Ectodermal cell (in vitro differentiated cells): Measurements from ENCODE around the gene LEFTY2.

Experiments used
- H3K27ac ChIP-seq: 2 replicates; pipeline ENCODE4 v1.7.0; 2013; ENCODE audit warnings: mild to moderate bottlenecking, low read depth, low read length; ENCODE audit not compliant: insufficient read depth, poor library complexity, severe bottlenecking
- H3K27me3 ChIP-seq: 2 replicates; pipeline ENCODE4 v1.7.0; 2013; ENCODE audit warnings: mild to moderate bottlenecking, low read length; ENCODE audit not compliant: insufficient read depth, control insufficient read depth, poor library complexity, severe bottlenecking
- H3K36me3 ChIP-seq: one replicate; pipeline ENCODE4 v1.7.0; 2013; ENCODE audit warnings: low read length; ENCODE audit not compliant: control insufficient read depth, insufficient read depth
- H3K4me1 ChIP-seq: one replicate; pipeline ENCODE4 v1.7.0; 2013; ENCODE audit warnings: low read length; ENCODE audit not compliant: control insufficient read depth, insufficient read depth
- H3K4me3 ChIP-seq: 2 replicates; pipeline ENCODE4 v1.7.0; 2013; ENCODE audit warnings: low read depth, low read length, control low read depth; ENCODE audit not compliant: insufficient read depth
- H3K9me3 ChIP-seq: 2 replicates; pipeline ENCODE4 v1.7.0; 2013; ENCODE audit warnings: mild to moderate bottlenecking, low read length, moderate library complexity; ENCODE audit not compliant: control insufficient read depth
- WGBS, 2 experiments: methylation state at CpG; one replicate each; pipeline ENCODE4 v1.1.7; 2013; ENCODE audit warnings: missing lambda C conversion rate in 2 of 2; 5-methylcytosine and 5-hydroxymethylcytosine counted together

Gene LEFTY2

DNA sequence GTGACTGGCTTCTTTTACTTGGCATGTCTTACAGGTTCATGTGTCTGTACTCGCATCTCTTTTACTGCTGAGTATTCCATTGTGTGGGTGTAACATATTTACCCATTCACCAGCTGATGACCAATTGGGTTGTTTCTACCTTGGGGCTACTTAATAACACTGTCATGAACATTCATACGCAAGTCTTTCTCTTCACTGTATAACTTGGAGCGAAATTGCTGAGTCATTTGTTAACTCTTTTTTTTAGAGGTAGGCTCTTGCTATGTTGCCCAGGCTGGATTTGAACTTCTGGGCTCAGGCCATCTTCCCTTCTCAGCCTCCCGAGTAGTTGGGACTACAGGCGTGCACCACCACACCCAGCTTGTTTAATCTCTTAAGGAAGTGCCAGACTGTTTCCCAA is 23.5 kb downstream of the LEFTY2 start:
- Histone ChIP-seq H3K27me3 (no peaks in the 10 kb centered on the region), H3K36me3 (peaks cover 19% of the 10 kb centered on the region), H3K4me1 (peaks cover 3% of the 10 kb centered on the region), H3K9me3 (no peaks in the 10 kb centered on the region), H3K4me3 (no peak overlapping the region), H3K27ac (no peak overlapping the region)
- WGBS, 2 experiments = 94% methylated on average over 4 to 5 of the region's 5 CpGs

DNA sequence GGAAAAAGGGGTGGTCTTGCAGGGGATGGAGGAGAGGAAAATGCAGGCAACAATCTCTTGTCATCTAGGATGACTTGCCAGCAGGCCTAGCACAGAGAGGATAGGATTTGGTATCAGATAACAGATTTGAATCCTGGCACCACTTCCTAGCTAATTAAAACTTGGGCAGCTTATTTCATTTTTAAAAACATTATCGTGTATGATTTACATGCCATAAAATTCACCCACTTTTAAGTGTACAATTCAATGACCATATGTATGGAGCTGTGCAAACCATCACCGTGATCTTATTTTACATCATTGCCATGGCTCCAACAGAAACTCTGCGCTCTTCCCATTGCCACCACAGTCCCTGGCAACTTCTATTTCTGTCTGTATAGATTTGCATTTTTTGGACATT is 23.9 kb downstream of the LEFTY2 start:
- WGBS, 2 experiments = 93 to 98% methylated on average over 3 of the region's 3 CpGs
- Histone ChIP-seq H3K4me1 (no peaks in the 10 kb centered on the region), H3K36me3 (peaks cover 19% of the 10 kb centered on the region), H3K27me3 (peaks cover 4% of the 10 kb centered on the region), H3K27ac (no peak overlapping the region), H3K9me3 (no peaks in the 10 kb centered on the region), H3K4me3 (no peak overlapping the region)

DNA sequence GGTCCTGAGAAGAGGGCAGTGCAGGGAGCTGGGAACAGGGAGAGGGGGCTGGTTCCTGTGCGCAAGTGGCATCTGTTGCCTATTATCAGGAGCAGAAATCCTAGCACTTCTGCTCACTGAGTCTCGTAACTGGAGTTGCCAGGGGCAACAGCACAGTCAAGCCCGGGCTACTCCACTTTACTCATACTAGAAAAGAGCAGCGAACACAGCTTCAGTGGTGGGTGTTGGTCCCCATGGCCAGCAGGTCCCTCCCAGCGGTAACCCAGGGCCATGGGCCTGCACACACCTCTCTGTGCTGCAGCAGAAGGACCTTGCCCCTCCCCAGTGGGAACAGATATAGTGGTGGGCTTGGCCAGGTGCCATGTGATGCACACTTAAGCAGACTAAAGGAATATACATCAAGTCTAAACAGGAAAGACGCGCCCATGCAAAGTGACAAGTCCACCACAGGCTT is 25.5 kb downstream of the LEFTY2 start:
- WGBS, 2 experiments = 93 to 97% methylated on average over 7 of the region's 7 CpGs
- H3K9me3 ChIP-seq = no peaks in the 10 kb centered on the region
- no peaks in the 10 kb centered on the region for H3K4me1 ChIP-seq
- H3K27ac ChIP-seq = no peak overlapping the region
- peaks cover 11% of the 10 kb centered on the region for H3K27me3 ChIP-seq
- no peak overlapping the region for H3K4me3 ChIP-seq
- peaks cover 12% of the 10 kb centered on the region for H3K36me3 ChIP-seq

DNA sequence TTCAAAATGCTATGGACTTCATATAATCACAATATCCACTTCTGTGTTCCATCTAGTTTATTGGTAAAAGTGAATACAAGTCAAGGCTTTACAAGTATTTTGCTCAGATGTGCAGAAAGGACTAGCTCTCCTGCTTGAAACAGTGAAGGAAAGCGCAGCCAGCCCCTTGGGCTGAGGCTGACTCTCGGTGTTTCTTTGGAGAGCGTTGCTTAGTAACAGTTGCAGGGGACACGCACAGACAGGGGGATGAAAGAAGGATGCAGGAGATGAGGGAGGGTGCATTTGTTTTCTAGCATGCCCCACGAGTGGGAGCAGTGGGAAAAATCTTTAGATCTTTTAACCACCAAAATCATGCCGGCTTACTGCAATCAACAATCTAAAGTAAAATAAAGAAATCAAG is 26.1 kb downstream of the LEFTY2 start:
- 76 to 83% methylated on average over 5 to 6 of the region's 6 CpGs for WGBS, 2 experiments
- Histone ChIP-seq H3K36me3 (peaks cover 6% of the 10 kb centered on the region), H3K4me1 (no peaks in the 10 kb centered on the region), H3K27me3 (peaks cover 11% of the 10 kb centered on the region), H3K27ac (no peak overlapping the region), H3K4me3 (no peak overlapping the region), H3K9me3 (no peaks in the 10 kb centered on the region)

DNA sequence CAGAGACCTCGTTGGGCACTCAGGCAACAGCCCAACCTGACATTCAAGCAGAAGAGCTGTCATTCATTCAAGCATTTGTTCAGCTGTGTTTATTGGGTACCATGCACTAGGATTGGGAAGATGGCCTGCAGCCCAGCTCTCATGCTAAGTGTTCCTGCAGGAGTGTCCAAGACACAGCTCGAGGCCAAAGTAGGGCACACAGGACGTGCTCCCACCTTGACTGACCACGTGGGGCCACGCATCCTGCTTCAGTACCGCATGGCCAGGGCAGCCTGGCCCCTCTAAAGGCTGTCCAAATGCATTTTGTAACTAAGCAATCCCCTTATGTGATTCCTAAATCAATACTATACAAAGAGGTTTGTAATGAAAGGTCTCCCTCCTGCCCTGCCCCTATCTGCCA is 26.6 kb downstream of the LEFTY2 start:
- peak overlapping the region; percentile 50 for H3K27ac ChIP-seq
- peaks cover 11% of the 10 kb centered on the region for H3K27me3 ChIP-seq
- H3K4me3 ChIP-seq = no peak overlapping the region
- peaks cover under 1% of the 10 kb centered on the region for H3K36me3 ChIP-seq
- 95 to 96% methylated on average over 6 of the region's 6 CpGs for WGBS, 2 experiments
- no peaks in the 10 kb centered on the region for H3K4me1 ChIP-seq
- H3K9me3 ChIP-seq = no peaks in the 10 kb centered on the region

DNA sequence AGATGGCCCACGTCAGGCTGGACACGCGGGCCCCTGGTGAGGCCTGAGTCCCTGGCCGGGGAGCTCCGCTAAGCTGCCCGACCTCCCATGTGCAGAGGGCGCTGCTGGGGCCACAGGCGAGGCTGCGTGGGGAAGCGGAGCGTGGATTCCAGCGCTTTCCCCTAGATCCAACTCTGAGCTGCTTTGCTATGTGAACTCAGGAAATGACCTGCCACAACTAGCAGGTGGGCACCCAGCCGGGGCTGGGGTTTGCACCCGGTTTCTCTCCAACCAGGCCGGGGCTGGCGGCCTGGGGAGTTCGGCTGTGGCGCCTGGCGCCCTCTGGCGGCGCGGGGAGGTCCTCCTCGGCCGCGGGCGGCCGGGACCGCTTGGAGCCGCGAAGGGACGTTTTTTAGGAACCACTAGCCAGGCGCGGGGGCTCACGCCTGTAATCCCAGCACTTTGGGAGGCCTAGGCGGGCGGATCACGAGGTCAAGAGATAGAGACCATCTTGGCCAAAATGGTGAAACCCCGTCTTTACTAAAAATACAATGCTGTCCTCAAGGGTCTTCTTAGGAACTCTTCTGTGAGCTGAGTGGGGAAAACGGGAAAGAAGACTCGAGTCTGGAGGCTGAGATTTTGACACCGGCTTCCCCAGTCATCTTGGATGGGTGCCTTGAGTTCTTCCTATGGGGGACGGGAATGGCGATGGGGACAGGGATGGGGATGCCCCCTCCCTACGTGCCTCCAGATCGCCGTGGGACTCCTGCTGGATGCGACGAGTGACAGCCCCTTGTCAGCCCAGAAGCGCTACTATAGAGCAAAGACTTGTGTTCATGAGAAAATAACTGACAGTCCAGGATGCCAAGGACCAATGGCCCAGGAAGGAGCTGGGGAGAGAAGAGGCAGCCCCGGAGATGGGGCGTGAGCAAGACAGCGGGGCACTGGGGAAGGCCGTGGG is 29.6 kb downstream of the LEFTY2 start:
- Histone ChIP-seq H3K27ac (no peak overlapping the region), H3K36me3 (no peaks in the 10 kb centered on the region), H3K4me1 (no peaks in the 10 kb centered on the region), H3K27me3 (peaks cover 11% of the 10 kb centered on the region), H3K9me3 (no peaks in the 10 kb centered on the region), H3K4me3 (no peak overlapping the region)
- WGBS, 2 experiments = 39 to 40% methylated on average over 53 of the region's 53 CpGs

DNA sequence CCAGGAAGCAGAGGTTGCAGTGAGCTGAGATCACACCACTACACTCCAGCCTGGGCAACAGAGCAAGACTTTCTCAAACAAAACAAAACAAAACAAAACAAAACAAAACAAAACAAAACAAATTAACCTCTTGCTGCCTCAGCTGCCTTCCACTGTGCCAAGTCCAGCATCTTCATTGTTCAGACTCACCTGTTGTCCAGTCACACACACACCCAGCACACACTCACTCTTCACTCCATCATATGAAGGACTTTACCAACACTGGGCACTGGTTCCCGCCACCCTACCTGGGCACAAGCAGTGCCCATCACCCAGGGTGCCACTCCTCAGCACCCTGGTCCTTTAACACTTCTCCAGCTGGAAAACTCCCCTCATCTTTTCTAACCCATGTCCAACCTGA is 31.5 kb downstream of the LEFTY2 start:
- WGBS, 2 experiments = 89 to 90% methylated on average over 1 of the region's 1 CpG
- Histone ChIP-seq H3K27me3 (peaks cover 11% of the 10 kb centered on the region), H3K27ac (no peak overlapping the region), H3K4me3 (no peak overlapping the region), H3K9me3 (no peaks in the 10 kb centered on the region), H3K4me1 (no peaks in the 10 kb centered on the region), H3K36me3 (no peaks in the 10 kb centered on the region)

DNA sequence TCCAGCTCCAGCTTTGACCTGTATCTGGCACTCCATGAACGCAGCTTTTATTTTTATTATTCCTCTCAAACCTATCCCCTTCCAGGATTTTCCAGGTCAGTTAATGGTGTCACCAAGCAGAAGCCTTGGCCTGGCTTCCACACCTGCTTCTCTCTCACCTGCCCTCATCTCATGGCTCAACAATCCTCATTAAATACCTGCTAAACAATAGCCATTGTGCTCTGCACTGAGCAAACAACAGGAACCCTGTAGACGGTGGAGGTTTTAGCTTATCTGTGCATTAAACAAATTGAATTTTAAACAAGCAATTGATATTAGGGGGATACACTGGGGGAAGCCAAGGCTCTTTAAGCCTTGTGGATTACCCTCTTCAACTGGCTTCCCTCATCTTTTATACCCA is 32.2 kb downstream of the LEFTY2 start:
- H3K4me1 ChIP-seq = no peaks in the 10 kb centered on the region
- 67 to 96% methylated on average over 1 to 2 of the region's 2 CpGs for WGBS, 2 experiments
- no peak overlapping the region for H3K27ac ChIP-seq

DNA sequence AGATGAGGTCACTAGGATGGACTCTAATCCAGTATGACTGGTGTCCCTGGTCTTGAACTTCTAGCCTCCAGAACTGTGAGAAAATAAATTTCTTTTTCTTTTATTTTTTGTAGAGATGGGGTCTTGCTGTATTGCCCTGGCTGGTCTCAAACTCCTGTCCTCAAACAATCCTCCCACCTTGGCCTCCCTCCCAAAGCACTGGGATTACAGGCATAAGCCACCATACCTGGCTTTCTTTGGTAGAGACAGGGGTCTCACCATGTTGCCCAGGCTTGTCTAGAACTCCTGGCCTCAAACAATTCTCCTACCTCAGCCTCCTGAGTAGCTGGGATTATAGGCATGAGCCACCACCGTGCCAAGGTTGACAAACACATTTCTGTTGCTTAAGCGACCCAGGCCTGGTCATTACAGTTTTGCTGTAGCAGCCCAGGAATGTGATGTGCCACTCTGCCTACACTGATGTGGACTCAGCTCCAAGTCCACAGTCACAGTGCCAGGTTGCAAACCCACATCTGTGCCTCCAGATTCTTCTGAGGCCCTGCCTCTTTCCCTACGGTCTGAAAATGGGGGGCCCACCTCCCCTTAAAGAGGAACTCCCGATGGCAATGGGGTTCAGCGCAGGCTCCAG is 32.9 kb downstream of the LEFTY2 start:
- no peaks in the 10 kb centered on the region for H3K9me3 ChIP-seq
- H3K27me3 ChIP-seq = peaks cover 11% of the 10 kb centered on the region
- H3K36me3 ChIP-seq = no peaks in the 10 kb centered on the region
- H3K4me1 ChIP-seq = no peaks in the 10 kb centered on the region
- H3K27ac ChIP-seq = no peak overlapping the region
- no peak overlapping the region for H3K4me3 ChIP-seq
- 91 to 93% methylated on average over 5 of the region's 5 CpGs for WGBS, 2 experiments

More for the DNA sequence above, 32.2 kb downstream of the LEFTY2 start:
- Histone ChIP-seq H3K9me3 (no peaks in the 10 kb centered on the region), H3K4me3 (no peak overlapping the region), H3K36me3 (no peaks in the 10 kb centered on the region), H3K27me3 (peaks cover 11% of the 10 kb centered on the region)

DNA sequence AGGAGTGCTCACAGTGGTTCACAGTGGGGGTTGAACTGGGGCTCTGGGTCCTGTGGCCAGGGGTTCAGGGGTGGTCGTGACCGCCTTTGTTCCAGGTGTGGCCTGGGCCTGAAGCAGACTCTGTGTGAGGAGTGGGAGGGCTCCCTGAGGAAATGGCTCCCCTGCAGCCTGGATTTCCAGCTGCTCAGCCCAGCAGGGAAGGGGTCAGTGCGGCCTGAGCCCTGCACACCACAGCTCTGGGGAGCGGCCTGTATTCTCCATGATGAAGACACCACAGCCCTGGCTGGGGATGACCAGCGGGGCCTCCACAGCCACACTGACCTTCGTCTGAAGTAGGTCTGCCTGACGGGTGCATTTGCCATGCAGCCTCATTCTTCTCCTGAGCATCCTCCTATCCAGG is 33.7 kb downstream of the LEFTY2 start:
- 92 to 93% methylated on average over 7 of the region's 7 CpGs for WGBS, 2 experiments

More for the DNA sequence above, 33.7 kb downstream of the LEFTY2 start:
- Histone ChIP-seq H3K4me1 (no peaks in the 10 kb centered on the region), H3K4me3 (no peak overlapping the region), H3K36me3 (no peaks in the 10 kb centered on the region), H3K27ac (no peak overlapping the region), H3K27me3 (peaks cover 10% of the 10 kb centered on the region), H3K9me3 (no peaks in the 10 kb centered on the region)
